Upper lobe of left lung (tissue), 4 donors: Measurements from ENCODE around the gene DCAF17.

ENCODE experiments used
- POLR2A ChIP-seq, 4 donors: fragments of 450-650 bp; IDR thresholded peaks; one replicate each; pipeline ENCODE4 v1.5.1; 2016 to 2017; ENCODE audit warnings: antibody characterized with exemption in 4 of 4, mild to moderate bottlenecking in 2 of 4
- POLR2AphosphoS5 ChIP-seq, 2 donors: sonication (generic); formaldehyde crosslinking; IDR thresholded peaks; one replicate each; pipeline ENCODE4 v1.5.1; 2017; ENCODE audit warnings: antibody characterized with exemption in 2 of 2
- TF ChIP-seq, protein P1 (sequence below), 6 experiments: fragments of 450-650 bp in 4 of 6; fragments of 200-600 bp in 2 of 6; sonication (generic) in 2 of 6; IDR thresholded peaks; one replicate each; pipeline ENCODE4 v1.5.1; 2016 to 2019; ENCODE audit warnings: antibody characterized with exemption in 6 of 6

DNA sequence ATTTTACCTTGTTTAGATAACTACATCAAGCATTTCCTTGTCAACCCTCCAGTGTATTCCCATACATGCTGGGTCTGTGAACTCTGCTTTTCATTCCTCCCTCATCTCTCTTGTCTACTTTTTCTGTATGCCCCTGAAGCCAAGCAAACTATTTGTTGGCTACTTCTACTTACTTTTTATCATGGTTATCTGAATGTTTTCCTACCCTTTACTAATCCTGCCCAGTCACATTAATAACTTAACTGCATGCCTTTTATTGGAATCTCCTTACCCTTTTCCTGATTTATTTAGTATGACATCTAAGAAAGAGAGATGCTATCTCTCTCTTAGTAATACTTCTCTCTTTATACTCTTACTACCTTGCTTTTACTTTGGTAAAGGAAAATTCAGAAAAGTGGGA is 17.0 kb downstream of the DCAF17 start:
- TF ChIP-seq POLR2A (IDR thresholded peaks at IDR 0.05) (no peak), POLR2AphosphoS5 (IDR thresholded peaks at IDR 0.05) (no peak)
- TF ChIP-seq, protein P1, sequence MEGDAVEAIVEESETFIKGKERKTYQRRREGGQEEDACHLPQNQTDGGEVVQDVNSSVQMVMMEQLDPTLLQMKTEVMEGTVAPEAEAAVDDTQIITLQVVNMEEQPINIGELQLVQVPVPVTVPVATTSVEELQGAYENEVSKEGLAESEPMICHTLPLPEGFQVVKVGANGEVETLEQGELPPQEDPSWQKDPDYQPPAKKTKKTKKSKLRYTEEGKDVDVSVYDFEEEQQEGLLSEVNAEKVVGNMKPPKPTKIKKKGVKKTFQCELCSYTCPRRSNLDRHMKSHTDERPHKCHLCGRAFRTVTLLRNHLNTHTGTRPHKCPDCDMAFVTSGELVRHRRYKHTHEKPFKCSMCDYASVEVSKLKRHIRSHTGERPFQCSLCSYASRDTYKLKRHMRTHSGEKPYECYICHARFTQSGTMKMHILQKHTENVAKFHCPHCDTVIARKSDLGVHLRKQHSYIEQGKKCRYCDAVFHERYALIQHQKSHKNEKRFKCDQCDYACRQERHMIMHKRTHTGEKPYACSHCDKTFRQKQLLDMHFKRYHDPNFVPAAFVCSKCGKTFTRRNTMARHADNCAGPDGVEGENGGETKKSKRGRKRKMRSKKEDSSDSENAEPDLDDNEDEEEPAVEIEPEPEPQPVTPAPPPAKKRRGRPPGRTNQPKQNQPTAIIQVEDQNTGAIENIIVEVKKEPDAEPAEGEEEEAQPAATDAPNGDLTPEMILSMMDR (IDR thresholded peaks at IDR 0.05) = no peak
